Measurements from ENCODE around the gene B4GALNT3. TPM values are rescaled to one million over a fixed set of nuclear protein-coding genes. Genes with fewer than 3 reads are reported as not detected.

Gene B4GALNT3
- total and polyA plus RNA-seq, 2 donors (not counting 1 experiment from before 2014, with no cell fraction given) = not detected

GRCh38 chr12:510071-510825 lies 50.5 kb downstream of the B4GALNT3 start:
- Histone ChIP-seq H4K20me1 (ENCODE audit: control insufficient read depth, extremely low read depth, insufficient read depth, low read length) (no peaks in the 10 kb centered on the region), H3K9me3 (ENCODE audit: control insufficient read depth, insufficient read depth, low read depth, low read length) (no peaks in the 10 kb centered on the region), H3K4me3 (replicated peaks in 1 of 4; ENCODE audit: control extremely low read depth in 1 of 4, insufficient read depth in 1 of 4, low read depth in 3 of 4, low read length in 4 of 4) (no peak overlapping the region), H3K4me1 (ENCODE audit: control insufficient read depth, extremely low read depth, insufficient read depth, low read length) (no peaks in the 10 kb centered on the region), H3K9ac (ENCODE audit: insufficient read depth, low read length) (no peak overlapping the region), H3K27me3 (ENCODE audit: control insufficient read depth, insufficient read depth, low read length) (peaks cover 2% of the 10 kb centered on the region), H2AFZ (ENCODE audit: low read length) (no peak overlapping the region), H3K36me3 (ENCODE audit: control insufficient read depth, insufficient read depth, low read length) (no peaks in the 10 kb centered on the region), H3K27ac (ENCODE audit: insufficient read depth, low read length) (no peak overlapping the region), H3K4me2 (ENCODE audit: extremely low read depth, insufficient read depth, low read length) (no peak overlapping the region), H3K79me2 (ENCODE audit: control insufficient read depth, insufficient read depth, low read length) (no peaks in the 10 kb centered on the region)
- DNase-seq (ENCODE audit: low read depth in 2 of 2) = no peak
- TF ChIP-seq, protein P1, sequence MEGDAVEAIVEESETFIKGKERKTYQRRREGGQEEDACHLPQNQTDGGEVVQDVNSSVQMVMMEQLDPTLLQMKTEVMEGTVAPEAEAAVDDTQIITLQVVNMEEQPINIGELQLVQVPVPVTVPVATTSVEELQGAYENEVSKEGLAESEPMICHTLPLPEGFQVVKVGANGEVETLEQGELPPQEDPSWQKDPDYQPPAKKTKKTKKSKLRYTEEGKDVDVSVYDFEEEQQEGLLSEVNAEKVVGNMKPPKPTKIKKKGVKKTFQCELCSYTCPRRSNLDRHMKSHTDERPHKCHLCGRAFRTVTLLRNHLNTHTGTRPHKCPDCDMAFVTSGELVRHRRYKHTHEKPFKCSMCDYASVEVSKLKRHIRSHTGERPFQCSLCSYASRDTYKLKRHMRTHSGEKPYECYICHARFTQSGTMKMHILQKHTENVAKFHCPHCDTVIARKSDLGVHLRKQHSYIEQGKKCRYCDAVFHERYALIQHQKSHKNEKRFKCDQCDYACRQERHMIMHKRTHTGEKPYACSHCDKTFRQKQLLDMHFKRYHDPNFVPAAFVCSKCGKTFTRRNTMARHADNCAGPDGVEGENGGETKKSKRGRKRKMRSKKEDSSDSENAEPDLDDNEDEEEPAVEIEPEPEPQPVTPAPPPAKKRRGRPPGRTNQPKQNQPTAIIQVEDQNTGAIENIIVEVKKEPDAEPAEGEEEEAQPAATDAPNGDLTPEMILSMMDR (conservative IDR thresholded peaks at IDR 0.05 in 1 of 2, IDR thresholded peaks at IDR 0.05 in 1 of 2; ENCODE audit: low read depth in 1 of 2, low read length in 2 of 2) = no peak
- TF ChIP-seq EZH2 (IDR thresholded peaks at IDR 0.05; ENCODE audit: low read length, missing control alignments) = no peak

DNA sequence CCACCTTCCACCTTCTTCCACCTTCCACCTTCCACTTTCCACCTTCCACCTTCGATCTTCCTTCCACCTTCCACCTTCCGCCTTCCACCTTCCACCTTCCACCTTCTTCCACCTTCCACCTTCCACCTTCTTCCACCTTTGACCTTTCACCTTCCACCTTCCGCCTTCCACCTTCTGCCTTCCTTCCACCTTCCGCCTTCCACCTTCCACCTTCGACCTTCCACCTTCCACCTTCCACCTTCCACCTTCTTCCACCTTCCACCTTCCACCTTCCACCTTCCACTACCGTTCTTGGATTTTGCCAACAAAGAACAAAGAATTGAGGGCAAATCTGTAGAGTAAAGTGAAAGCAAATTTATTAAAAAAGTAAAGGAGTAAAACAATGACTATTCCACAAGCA lies 53.2 kb downstream of the B4GALNT3 start:
- Histone ChIP-seq H3K9me3 (ENCODE audit: control insufficient read depth, insufficient read depth, low read depth, low read length) (no peaks in the 10 kb centered on the region), H3K4me3 (replicated peaks in 1 of 4; ENCODE audit: control extremely low read depth in 1 of 4, insufficient read depth in 1 of 4, low read depth in 3 of 4, low read length in 4 of 4) (no peak overlapping the region), H3K27me3 (ENCODE audit: control insufficient read depth, insufficient read depth, low read length) (peaks cover 4% of the 10 kb centered on the region), H3K79me2 (ENCODE audit: control insufficient read depth, insufficient read depth, low read length) (no peaks in the 10 kb centered on the region), H2AFZ (ENCODE audit: low read length) (no peak overlapping the region), H3K4me1 (ENCODE audit: control insufficient read depth, extremely low read depth, insufficient read depth, low read length) (no peaks in the 10 kb centered on the region), H3K27ac (ENCODE audit: insufficient read depth, low read length) (no peak overlapping the region), H3K4me2 (ENCODE audit: extremely low read depth, insufficient read depth, low read length) (no peak overlapping the region), H4K20me1 (ENCODE audit: control insufficient read depth, extremely low read depth, insufficient read depth, low read length) (no peaks in the 10 kb centered on the region), H3K9ac (ENCODE audit: insufficient read depth, low read length) (no peak overlapping the region), H3K36me3 (ENCODE audit: control insufficient read depth, insufficient read depth, low read length) (no peaks in the 10 kb centered on the region)
- no peak for TF ChIP-seq EZH2 (IDR thresholded peaks at IDR 0.05; ENCODE audit: low read length, missing control alignments)
- TF ChIP-seq, protein P1 (conservative IDR thresholded peaks at IDR 0.05 in 1 of 2, IDR thresholded peaks at IDR 0.05 in 1 of 2; ENCODE audit: low read depth in 1 of 2, low read length in 2 of 2) = no peak
- DNase-seq (ENCODE audit: low read depth in 2 of 2) = no peak

DNA sequence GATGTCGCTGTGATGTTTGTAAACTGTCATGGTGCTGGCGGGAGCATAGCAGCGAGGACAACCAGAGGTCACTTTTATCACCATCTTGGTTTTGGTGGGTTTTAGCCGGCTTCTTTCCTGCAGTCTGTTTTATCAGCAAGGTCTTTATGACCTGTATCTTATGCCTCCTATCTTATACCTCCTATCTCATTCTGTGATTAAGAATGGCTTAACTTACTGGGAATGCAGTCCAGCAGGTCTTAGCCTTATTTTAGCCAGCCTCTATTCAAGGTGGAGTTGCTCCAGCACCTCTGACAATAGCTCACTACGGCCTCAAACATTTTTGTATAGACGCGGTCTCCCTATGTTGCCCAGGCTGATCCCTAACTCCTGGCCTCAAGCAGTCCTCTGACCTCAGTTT lies 53.7 kb downstream of the B4GALNT3 start:
- H2AFZ ChIP-seq (ENCODE audit: low read length) = no peak overlapping the region
- H3K9ac ChIP-seq (ENCODE audit: insufficient read depth, low read length) = no peak overlapping the region
- H4K20me1 ChIP-seq (ENCODE audit: control insufficient read depth, extremely low read depth, insufficient read depth, low read length) = no peaks in the 10 kb centered on the region
- no peaks in the 10 kb centered on the region for H3K9me3 ChIP-seq (ENCODE audit: control insufficient read depth, insufficient read depth, low read depth, low read length)
- no peak overlapping the region for H3K4me2 ChIP-seq (ENCODE audit: extremely low read depth, insufficient read depth, low read length)
- no peaks in the 10 kb centered on the region for H3K36me3 ChIP-seq (ENCODE audit: control insufficient read depth, insufficient read depth, low read length)
- TF ChIP-seq, protein P1 (conservative IDR thresholded peaks at IDR 0.05 in 1 of 2, IDR thresholded peaks at IDR 0.05 in 1 of 2; ENCODE audit: low read depth in 1 of 2, low read length in 2 of 2) = no peak
- TF ChIP-seq EZH2 (IDR thresholded peaks at IDR 0.05; ENCODE audit: low read length, missing control alignments) = no peak
- no peak for DNase-seq (ENCODE audit: low read depth in 2 of 2)
- H3K27ac ChIP-seq (ENCODE audit: insufficient read depth, low read length) = no peak overlapping the region
- peaks cover 4% of the 10 kb centered on the region for H3K27me3 ChIP-seq (ENCODE audit: control insufficient read depth, insufficient read depth, low read length)
- H3K4me1 ChIP-seq (ENCODE audit: control insufficient read depth, extremely low read depth, insufficient read depth, low read length) = no peaks in the 10 kb centered on the region
- H3K79me2 ChIP-seq (ENCODE audit: control insufficient read depth, insufficient read depth, low read length) = no peaks in the 10 kb centered on the region
- H3K4me3 ChIP-seq (replicated peaks in 1 of 4; ENCODE audit: control extremely low read depth in 1 of 4, insufficient read depth in 1 of 4, low read depth in 3 of 4, low read length in 4 of 4) = no peak overlapping the region

Measured in fibroblast of lung (primary cell).